Measurements from ENCODE around the gene BOLA1. TPM values are rescaled to one million over a fixed set of nuclear protein-coding genes. Genes with fewer than 3 reads are reported as not detected.

The BOLA1 gene
- total RNA-seq, 1 experiment from 2014 or later, result 15.3 TPM

GRCh38 chr1:149879556-149879955 is 19.8 kb upstream of the BOLA1 start:
- no peak for ATAC-seq
- H3K27ac Mint-ChIP-seq, result no peak overlapping the region
- no peaks in the 10 kb centered on the region for H3K4me1 Mint-ChIP-seq
- H3K36me3 Mint-ChIP-seq, result no peaks in the 10 kb centered on the region
- ChIA-PET POLR2A (no interaction called here), CTCF (no interaction called here)
- no peaks in the 10 kb centered on the region for H3K9me3 Mint-ChIP-seq
- H3K4me3 Mint-ChIP-seq, result no peak overlapping the region
- H3K27me3 Mint-ChIP-seq (ENCODE audit: low read depth), result no peaks in the 10 kb centered on the region
- TF ChIP-seq ZNF281 (CRISPR knock-in tag; IDR thresholded peaks at IDR 0.05), result no peak
- no peak for TF ChIP-seq NFE2L1 (CRISPR knock-in tag; IDR thresholded peaks at IDR 0.05)
- TF ChIP-seq FOXK1 (CRISPR knock-in tag; IDR thresholded peaks at IDR 0.05), result no peak
- TF ChIP-seq GTF2I (CRISPR knock-in tag; conservative IDR thresholded peaks at IDR 0.05), result no peak
- no peak for TF ChIP-seq ATF2 (CRISPR knock-in tag; IDR thresholded peaks at IDR 0.05; ENCODE audit: borderline replicate concordance, low read depth)
- no peak for TF ChIP-seq FOXP4 (CRISPR knock-in tag; IDR thresholded peaks at IDR 0.05)
- no peak for TF ChIP-seq RORB (CRISPR knock-in tag; IDR thresholded peaks at IDR 0.05)
- no peak for TF ChIP-seq PRRX2 (CRISPR knock-in tag; IDR thresholded peaks at IDR 0.05)
- TF ChIP-seq CDX4 (CRISPR knock-in tag; IDR thresholded peaks at IDR 0.05; ENCODE audit: borderline replicate concordance), result no peak
- no peak for DNase-seq (ENCODE audit: low spot score)

- CTCF ChIA-PET, result no interaction called here
- DNase-seq (ENCODE audit: low spot score) (no peak), ATAC-seq (no peak)
- POLR2A ChIA-PET, result no interaction called here
- no peaks in the 10 kb centered on the region for H3K36me3 Mint-ChIP-seq
- TF ChIP-seq ZNF317 (CRISPR knock-in tag; IDR thresholded peaks at IDR 0.05; ENCODE audit: borderline replicate concordance, low read depth), result no peak
- no peak for TF ChIP-seq ATF2 (CRISPR knock-in tag; IDR thresholded peaks at IDR 0.05; ENCODE audit: borderline replicate concordance, low read depth)
- no peak for TF ChIP-seq GABPB1 (CRISPR knock-in tag; IDR thresholded peaks at IDR 0.05)
- TF ChIP-seq MLX (CRISPR knock-in tag; IDR thresholded peaks at IDR 0.05), result no peak
- H3K9me3 Mint-ChIP-seq, result no peaks in the 10 kb centered on the region
- no peak overlapping the region for H3K4me3 Mint-ChIP-seq
- H3K27me3 Mint-ChIP-seq (ENCODE audit: low read depth), result no peaks in the 10 kb centered on the region
- H3K27ac Mint-ChIP-seq, result no peak overlapping the region
- no peaks in the 10 kb centered on the region for H3K4me1 Mint-ChIP-seq
Observed at GRCh38 chr1:149881876-149882275, 17.5 kb upstream of the BOLA1 start.
